HepG2 (cell line): ENCODE measurements around the gene FASTK. TPM values are rescaled to one million over a fixed set of nuclear protein-coding genes. Genes with fewer than 3 reads are reported as not detected.

ENCODE experiments used
- ATAC-seq: fragments of 200-7000 bp; cut with Tn5 transposase; 3 replicates; pipeline ENCODE4 v1.9.1; 2020; ENCODE audit warnings: mild to moderate bottlenecking, moderate library complexity
- BruUV-seq: library from RNA; stranded (reverse); fragments of 400-500 nt; replicated peaks from 2 replicates; lab custom pipeline; 2021; lab: Mats Ljungman, UMichigan
- CTCF ChIA-PET: fragments of 300-600 bp; formaldehyde crosslinking; extraction: SDS; loops from one replicate; lab custom pipeline; 2021; ENCODE audit warnings: low total read pairs, inconsistent platforms, low intra/inter-chr PET ratio; lab: Yijun Ruan, JAX
- POLR2A ChIA-PET: fragments of 350-600 bp; sonication (Branson Sonifier 250); formaldehyde crosslinking; loops from one replicate; lab custom pipeline; 2020; ENCODE audit warnings: antibody characterized with exemption, inconsistent platforms; lab: Yijun Ruan, JAX
- DNase-seq: peaks from one replicate; pipeline ENCODE4 v3.0.0-alpha.2; 2015; ENCODE audit warnings: low spot score
- FAIRE-seq: peaks from 3 replicates; lab custom pipeline; 2011; peaks lifted over from hg19 to GRCh38; lab: Jason Lieb, UNC
- H2AFZ ChIP-seq: one replicate; pipeline ENCODE4 v1.6.1; 2011; ENCODE audit warnings: low read length, inconsistent platforms
- H3K27ac ChIP-seq: fragments of 300-600 bp; 3 replicates; pipeline ENCODE4 v1.8.0; 2011; ENCODE audit warnings: mixed run types, mild to moderate bottlenecking, mixed read lengths, low read length, inconsistent platforms; ENCODE audit not compliant: insufficient read depth; ENCODE audit errors: extremely low read length
- H3K27me3 ChIP-seq, 2 experiments: fragments of 200-600 bp in 1 of 2; 2 replicates in 1 of 2; 3 replicates in 1 of 2; pipeline versions ENCODE4 v1.6.0 to v1.8.0; 2011; ENCODE audit warnings: low read length in 2 of 2, mild to moderate bottlenecking in 2 of 2, moderate library complexity in 2 of 2, inconsistent platforms in 1 of 2; ENCODE audit not compliant: insufficient read depth in 2 of 2, control insufficient read depth in 1 of 2
- H3K36me3 ChIP-seq, 2 experiments: fragments of 200-600 bp in 1 of 2; replicated peaks in 1 of 2; 2 replicates in 1 of 2; 3 replicates in 1 of 2; pipeline versions ENCODE4 v1.5.1 to v1.8.0; 2011; ENCODE audit warnings: low read length in 2 of 2, inconsistent platforms in 1 of 2; ENCODE audit not compliant: insufficient read depth in 2 of 2, control insufficient read depth in 1 of 2
- H3K4me1 ChIP-seq: 2 replicates; pipeline ENCODE4 v1.5.1; 2012; ENCODE audit warnings: low read length, inconsistent platforms; ENCODE audit not compliant: insufficient read depth
- H3K4me2 ChIP-seq: 2 replicates; pipeline ENCODE4 v1.6.0; 2011; ENCODE audit warnings: low read depth, low read length, inconsistent platforms
- H3K4me3 ChIP-seq, 3 experiments: fragments of 200-600 bp in 1 of 3; sonication (generic), shearing (Covaris generic) in 1 of 3; replicated peaks in 1 of 3; 2 replicates each; pipeline ENCODE4 v1.5.1; 2011 to 2016; ENCODE audit warnings: low read length in 3 of 3, inconsistent platforms in 2 of 3, low read depth in 2 of 3, mild to moderate bottlenecking in 2 of 3, control low read depth in 1 of 3, mixed read lengths in 1 of 3; ENCODE audit not compliant: insufficient read depth in 1 of 3
- H3K79me2 ChIP-seq: one replicate; pipeline ENCODE4 v1.6.1; 2011; ENCODE audit warnings: low read length, inconsistent platforms; ENCODE audit not compliant: insufficient read depth
- H3K9ac ChIP-seq: 2 replicates; pipeline ENCODE4 v1.6.0; 2011; ENCODE audit warnings: mild to moderate bottlenecking, low read depth, low read length, inconsistent platforms; ENCODE audit not compliant: insufficient read depth
- H3K9me3 ChIP-seq: 2 replicates; pipeline ENCODE4 v1.5.1; 2012; ENCODE audit warnings: mild to moderate bottlenecking, low read length
- H4K20me1 ChIP-seq: 2 replicates; pipeline ENCODE4 v1.6.0; 2011; ENCODE audit warnings: inconsistent platforms, mild to moderate bottlenecking, low read length, moderate library complexity; ENCODE audit not compliant: insufficient read depth
- FOSL2 ChIP-seq: sonication (generic); formaldehyde crosslinking; IDR thresholded peaks from 2 replicates; pipeline ENCODE4 v1.4.0; 2020; ENCODE audit warnings: missing genetic modification reagents
- MAFK ChIP-seq, 2 experiments: IDR thresholded peaks in 1 of 2; conservative IDR thresholded peaks in 1 of 2; 2 replicates each; pipeline ENCODE4 v1.6.1; 2011; ENCODE audit warnings: improper control_type of control experiment in 2 of 2, low read length in 2 of 2
- SAP130 ChIP-seq: IDR thresholded peaks from 2 replicates; pipeline ENCODE4 v1.6.1; 2016; ENCODE audit warnings: low read depth
- SKI ChIP-seq: fragments of 450-650 bp; IDR thresholded peaks from one replicate; pipeline ENCODE4 v1.6.1; 2018; ENCODE audit warnings: mild to moderate bottlenecking; ENCODE audit not compliant: partially characterized antibody
- ZFX ChIP-seq: sonication (generic); formaldehyde crosslinking; IDR thresholded peaks from 2 replicates; pipeline ENCODE4 v1.4.0; 2020; ENCODE audit warnings: mild to moderate bottlenecking, low read depth, missing genetic modification reagents, moderate library complexity
- ZNF136 ChIP-seq: sonication (generic); formaldehyde crosslinking; IDR thresholded peaks from 2 replicates; pipeline ENCODE4 v1.8.1; 2022; ENCODE audit warnings: low read depth, mild to moderate bottlenecking, moderate library complexity, missing genetic modification reagents
- WGBS: methylation state at CpG from one replicate; pipeline ENCODE4 v1.1.6; 2017; ENCODE audit warnings: low lambda C conversion rate; 5-methylcytosine and 5-hydroxymethylcytosine counted together
- in situ Hi-C: cut with HindIII; loops from 2 replicates; pipeline ENCODE4 v1.10.0; 2017; ENCODE audit warnings: low pct_unique_long_range_greater_than_20kb; ENCODE audit not compliant: extremely low pct_ligation_motif_present
- intact Hi-C: fragments of 100-400 bp; cut with micrococcal nuclease; formaldehyde crosslinking; loops from one replicate; pipeline ENCODE4 v1.10.0; 2022; ENCODE audit not compliant: unreplicated experiment
- polyA plus RNA-seq, 8 experiments: library from polyadenylated mRNA; depleted of rRNA in 3 of 8; stranded (reverse) in 7 of 8; unstranded in 1 of 8; fragments of >200 nt; fragmentation: Illumina TruSeq in 4 of 8; extraction: Trizol in 4 of 8; gene quantifications; 2 replicates each; pipeline versions ENCODE4 v1.2.1 to v1.2.3, GENCODE V29; 2011 to 2016; ENCODE audit warnings: low read depth in 4 of 8, missing spikeins in 1 of 8, mixed read lengths in 1 of 8; ENCODE audit not compliant: insufficient read depth in 1 of 8
- total RNA-seq, 5 experiments: library from RNA; depleted of rRNA; stranded (reverse); fragments of >200 nt; fragmentation: Illumina TruSeq; extraction: Trizol; gene quantifications; 2 replicates each; pipeline ENCODE4 v1.2.3, GENCODE V29; 2016; ENCODE audit warnings: low read depth in 1 of 5
- TF ChIP-seq, protein P1 (sequence below): sonication (generic); formaldehyde crosslinking; IDR thresholded peaks from 2 replicates; pipeline ENCODE4 v1.4.0; 2020; ENCODE audit warnings: missing genetic modification reagents
- TF ChIP-seq, protein P2 (sequence below): IDR thresholded peaks from 2 replicates; pipeline ENCODE4 v1.4.0; 2020; ENCODE audit warnings: mild to moderate bottlenecking, missing genetic modification reagents
- TF ChIP-seq, protein P3 (sequence below): sonication (generic); formaldehyde crosslinking; IDR thresholded peaks from 2 replicates; pipeline ENCODE4 v1.5.1; 2020; ENCODE audit warnings: mild to moderate bottlenecking, missing genetic modification reagents, moderate library complexity

Gene FASTK
- total and polyA plus RNA-seq, 2 of the 13 experiments (the other 11 are each of a cell fraction or from before 2014, with no cell fraction given), result 52.9 to 55.7 TPM

DNA sequence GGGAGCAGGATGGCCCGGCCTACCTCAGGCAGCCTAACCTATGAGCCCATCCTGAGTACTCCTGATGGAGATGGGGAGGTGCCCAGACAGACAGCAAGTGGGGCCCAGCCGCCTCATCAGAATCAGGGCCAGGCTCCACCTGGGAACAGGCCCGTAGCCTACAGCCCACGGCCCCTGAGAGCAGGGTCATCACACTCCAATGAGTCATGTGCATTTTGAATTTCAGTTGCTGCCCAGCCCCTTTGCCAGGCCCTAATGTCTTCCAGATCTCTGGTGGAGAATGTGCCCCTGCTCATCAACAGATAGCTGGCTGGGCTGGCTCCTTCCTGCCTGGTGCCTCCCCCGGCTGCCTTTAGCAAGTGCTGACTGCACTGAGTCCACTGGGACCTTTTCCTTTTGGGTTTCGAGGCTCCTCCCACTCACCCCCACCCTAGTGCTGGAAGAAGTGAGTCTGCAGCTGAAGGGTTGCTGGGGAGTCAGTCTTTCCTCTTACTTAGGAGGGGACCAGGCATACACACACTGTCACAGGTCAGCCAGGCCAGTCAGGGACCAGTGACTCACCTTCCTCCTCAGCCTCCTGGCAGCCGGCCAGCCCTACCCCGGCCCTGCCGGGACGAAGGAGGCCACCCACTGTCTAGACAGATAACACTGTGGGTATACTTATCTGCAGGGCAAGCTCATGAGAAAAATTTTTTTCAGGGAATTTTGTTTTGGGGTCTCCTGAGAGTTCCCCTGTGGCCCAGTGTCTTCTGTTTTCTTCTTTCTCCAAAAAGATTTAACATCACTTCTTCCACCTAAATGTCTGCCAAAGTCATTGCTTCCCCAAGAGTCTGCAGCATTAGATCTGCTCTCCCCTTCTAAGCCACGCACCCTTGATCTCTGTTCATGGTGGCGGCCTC, 41.4 kb downstream of the FASTK start:
- Histone ChIP-seq H3K36me3 (no peaks in the 10 kb centered on the region), H3K9me3 (no peaks in the 10 kb centered on the region), H3K79me2 (no peaks in the 10 kb centered on the region), H3K9ac (no peak overlapping the region), H3K4me2 (peak overlapping the region; percentile 32; the same call in 1 of the 2 replicates), H3K4me3 (no peak overlapping the region), H2AFZ (no peak overlapping the region), H4K20me1 (no peaks in the 10 kb centered on the region), H3K4me1 (peaks cover 14% of the 10 kb centered on the region), H3K27me3 (no peaks in the 10 kb centered on the region), H3K27ac (no peak overlapping the region)
- DNase-seq (peak; percentile 67), FAIRE-seq (no peak), ATAC-seq (peak; percentile 80)
- 28% methylated on average over 5 of the region's 12 CpGs for WGBS
- in situ Hi-C loops (no loop called here), intact Hi-C loops (no loop called here)
- no TSS peak for BruUV-seq
- POLR2A ChIA-PET, result interaction anchor here (0.5 to 1.4 kb wide), 2 partner anchors 11 to 51 kb away, joined by 3 to 7 read pairs; partner anchors contain the start of gene ABCB8
- CTCF ChIA-PET, result no interaction called here
- peak; percentile 91 for TF ChIP-seq FOSL2
- TF ChIP-seq, protein P1, sequence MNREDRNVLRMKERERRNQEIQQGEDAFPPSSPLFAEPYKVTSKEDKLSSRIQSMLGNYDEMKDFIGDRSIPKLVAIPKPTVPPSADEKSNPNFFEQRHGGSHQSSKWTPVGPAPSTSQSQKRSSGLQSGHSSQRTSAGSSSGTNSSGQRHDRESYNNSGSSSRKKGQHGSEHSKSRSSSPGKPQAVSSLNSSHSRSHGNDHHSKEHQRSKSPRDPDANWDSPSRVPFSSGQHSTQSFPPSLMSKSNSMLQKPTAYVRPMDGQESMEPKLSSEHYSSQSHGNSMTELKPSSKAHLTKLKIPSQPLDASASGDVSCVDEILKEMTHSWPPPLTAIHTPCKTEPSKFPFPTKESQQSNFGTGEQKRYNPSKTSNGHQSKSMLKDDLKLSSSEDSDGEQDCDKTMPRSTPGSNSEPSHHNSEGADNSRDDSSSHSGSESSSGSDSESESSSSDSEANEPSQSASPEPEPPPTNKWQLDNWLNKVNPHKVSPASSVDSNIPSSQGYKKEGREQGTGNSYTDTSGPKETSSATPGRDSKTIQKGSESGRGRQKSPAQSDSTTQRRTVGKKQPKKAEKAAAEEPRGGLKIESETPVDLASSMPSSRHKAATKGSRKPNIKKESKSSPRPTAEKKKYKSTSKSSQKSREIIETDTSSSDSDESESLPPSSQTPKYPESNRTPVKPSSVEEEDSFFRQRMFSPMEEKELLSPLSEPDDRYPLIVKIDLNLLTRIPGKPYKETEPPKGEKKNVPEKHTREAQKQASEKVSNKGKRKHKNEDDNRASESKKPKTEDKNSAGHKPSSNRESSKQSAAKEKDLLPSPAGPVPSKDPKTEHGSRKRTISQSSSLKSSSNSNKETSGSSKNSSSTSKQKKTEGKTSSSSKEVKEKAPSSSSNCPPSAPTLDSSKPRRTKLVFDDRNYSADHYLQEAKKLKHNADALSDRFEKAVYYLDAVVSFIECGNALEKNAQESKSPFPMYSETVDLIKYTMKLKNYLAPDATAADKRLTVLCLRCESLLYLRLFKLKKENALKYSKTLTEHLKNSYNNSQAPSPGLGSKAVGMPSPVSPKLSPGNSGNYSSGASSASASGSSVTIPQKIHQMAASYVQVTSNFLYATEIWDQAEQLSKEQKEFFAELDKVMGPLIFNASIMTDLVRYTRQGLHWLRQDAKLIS (CRISPR knock-in tag), result no peak
- TF ChIP-seq, protein P2, sequence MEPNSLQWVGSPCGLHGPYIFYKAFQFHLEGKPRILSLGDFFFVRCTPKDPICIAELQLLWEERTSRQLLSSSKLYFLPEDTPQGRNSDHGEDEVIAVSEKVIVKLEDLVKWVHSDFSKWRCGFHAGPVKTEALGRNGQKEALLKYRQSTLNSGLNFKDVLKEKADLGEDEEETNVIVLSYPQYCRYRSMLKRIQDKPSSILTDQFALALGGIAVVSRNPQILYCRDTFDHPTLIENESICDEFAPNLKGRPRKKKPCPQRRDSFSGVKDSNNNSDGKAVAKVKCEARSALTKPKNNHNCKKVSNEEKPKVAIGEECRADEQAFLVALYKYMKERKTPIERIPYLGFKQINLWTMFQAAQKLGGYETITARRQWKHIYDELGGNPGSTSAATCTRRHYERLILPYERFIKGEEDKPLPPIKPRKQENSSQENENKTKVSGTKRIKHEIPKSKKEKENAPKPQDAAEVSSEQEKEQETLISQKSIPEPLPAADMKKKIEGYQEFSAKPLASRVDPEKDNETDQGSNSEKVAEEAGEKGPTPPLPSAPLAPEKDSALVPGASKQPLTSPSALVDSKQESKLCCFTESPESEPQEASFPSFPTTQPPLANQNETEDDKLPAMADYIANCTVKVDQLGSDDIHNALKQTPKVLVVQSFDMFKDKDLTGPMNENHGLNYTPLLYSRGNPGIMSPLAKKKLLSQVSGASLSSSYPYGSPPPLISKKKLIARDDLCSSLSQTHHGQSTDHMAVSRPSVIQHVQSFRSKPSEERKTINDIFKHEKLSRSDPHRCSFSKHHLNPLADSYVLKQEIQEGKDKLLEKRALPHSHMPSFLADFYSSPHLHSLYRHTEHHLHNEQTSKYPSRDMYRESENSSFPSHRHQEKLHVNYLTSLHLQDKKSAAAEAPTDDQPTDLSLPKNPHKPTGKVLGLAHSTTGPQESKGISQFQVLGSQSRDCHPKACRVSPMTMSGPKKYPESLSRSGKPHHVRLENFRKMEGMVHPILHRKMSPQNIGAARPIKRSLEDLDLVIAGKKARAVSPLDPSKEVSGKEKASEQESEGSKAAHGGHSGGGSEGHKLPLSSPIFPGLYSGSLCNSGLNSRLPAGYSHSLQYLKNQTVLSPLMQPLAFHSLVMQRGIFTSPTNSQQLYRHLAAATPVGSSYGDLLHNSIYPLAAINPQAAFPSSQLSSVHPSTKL (CRISPR knock-in tag), result 0 out of 2 replicates have a peak, but pooled peaks have one; percentile 10
- TF ChIP-seq SAP130 (CRISPR knock-in tag), result peak; percentile 31; the same call in 1 of the 2 replicates
- TF ChIP-seq SKI, result peak; percentile 81
- peak; percentile 17; the same call in 1 of the 2 replicates for TF ChIP-seq ZFX
- TF ChIP-seq MAFK (conservative IDR thresholded peaks at IDR 0.05 in 1 of 2, IDR thresholded peaks at IDR 0.05 in 1 of 2; ENCODE audit: low read length in 2 of 2), result no peak
- TF ChIP-seq, protein P3, sequence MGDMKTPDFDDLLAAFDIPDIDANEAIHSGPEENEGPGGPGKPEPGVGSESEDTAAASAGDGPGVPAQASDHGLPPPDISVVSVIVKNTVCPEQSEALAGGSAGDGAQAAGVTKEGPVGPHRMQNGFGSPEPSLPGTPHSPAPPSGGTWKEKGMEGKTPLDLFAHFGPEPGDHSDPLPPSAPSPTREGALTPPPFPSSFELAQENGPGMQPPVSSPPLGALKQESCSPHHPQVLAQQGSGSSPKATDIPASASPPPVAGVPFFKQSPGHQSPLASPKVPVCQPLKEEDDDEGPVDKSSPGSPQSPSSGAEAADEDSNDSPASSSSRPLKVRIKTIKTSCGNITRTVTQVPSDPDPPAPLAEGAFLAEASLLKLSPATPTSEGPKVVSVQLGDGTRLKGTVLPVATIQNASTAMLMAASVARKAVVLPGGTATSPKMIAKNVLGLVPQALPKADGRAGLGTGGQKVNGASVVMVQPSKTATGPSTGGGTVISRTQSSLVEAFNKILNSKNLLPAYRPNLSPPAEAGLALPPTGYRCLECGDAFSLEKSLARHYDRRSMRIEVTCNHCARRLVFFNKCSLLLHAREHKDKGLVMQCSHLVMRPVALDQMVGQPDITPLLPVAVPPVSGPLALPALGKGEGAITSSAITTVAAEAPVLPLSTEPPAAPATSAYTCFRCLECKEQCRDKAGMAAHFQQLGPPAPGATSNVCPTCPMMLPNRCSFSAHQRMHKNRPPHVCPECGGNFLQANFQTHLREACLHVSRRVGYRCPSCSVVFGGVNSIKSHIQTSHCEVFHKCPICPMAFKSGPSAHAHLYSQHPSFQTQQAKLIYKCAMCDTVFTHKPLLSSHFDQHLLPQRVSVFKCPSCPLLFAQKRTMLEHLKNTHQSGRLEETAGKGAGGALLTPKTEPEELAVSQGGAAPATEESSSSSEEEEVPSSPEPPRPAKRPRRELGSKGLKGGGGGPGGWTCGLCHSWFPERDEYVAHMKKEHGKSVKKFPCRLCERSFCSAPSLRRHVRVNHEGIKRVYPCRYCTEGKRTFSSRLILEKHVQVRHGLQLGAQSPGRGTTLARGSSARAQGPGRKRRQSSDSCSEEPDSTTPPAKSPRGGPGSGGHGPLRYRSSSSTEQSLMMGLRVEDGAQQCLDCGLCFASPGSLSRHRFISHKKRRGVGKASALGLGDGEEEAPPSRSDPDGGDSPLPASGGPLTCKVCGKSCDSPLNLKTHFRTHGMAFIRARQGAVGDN, result peak; percentile 22; the same call in 1 of the 2 replicates
- no peak for TF ChIP-seq ZNF136 (CRISPR knock-in tag)
